GM18951 (cell line): Measurements from ENCODE around the gene MAP4K3.
"Not testable (repeated sequence)": the region's sequence is repeated elsewhere in the genome, so short reads cannot be mapped to it uniquely, and the experiment has no call there.

Experiments
- POLR2A ChIP-seq: IDR thresholded peaks from 4 replicates; pipeline ENCODE4 v1.6.1; 2011; ENCODE audit warnings: mild to moderate bottlenecking; ENCODE audit not compliant: insufficient read length, insufficient read depth; ENCODE audit errors: extremely low read depth
- in situ Hi-C: fragments of 300-500 bp; cut with MboI; formaldehyde crosslinking; loops from one replicate; pipeline ENCODE4 v1.12.0; 2022; ENCODE audit warnings: low sequenced_read_pairs, mixed read lengths, inconsistent platforms; ENCODE audit not compliant: unreplicated experiment

The MAP4K3 gene

DNA sequence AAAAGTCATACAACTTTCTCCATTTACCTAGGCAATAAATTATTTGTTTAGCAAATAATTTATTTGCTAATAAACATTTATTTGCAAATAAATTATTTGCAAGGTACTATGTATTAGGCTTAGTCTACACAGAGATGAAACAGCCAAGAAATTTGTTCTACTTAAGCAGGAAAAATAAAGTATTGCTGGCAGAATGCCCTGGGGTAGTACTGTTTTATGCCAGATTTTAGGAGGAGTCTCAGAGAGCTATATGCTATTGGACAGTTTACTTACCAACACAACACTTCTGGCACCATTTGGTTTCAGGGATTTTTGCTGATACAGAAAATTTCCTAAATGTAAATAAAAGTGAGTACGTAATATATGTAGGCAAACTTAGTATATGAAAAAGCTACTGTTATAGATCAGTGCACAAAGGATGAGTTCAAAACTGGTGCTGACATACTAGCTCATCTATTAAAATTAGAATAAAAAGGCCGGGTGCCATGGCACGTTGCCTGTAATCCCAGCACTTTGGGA, 170.1 kb downstream of the MAP4K3 start:
- no peak for TF ChIP-seq POLR2A

GRCh38 chr2:39266139-39266805, 170.8 kb downstream of the MAP4K3 start:
- in situ Hi-C loops: no loop called here
- TF ChIP-seq POLR2A: no peak

More for the DNA sequence above, 170.1 kb downstream of the MAP4K3 start:
- in situ Hi-C loops: no loop called here

DNA sequence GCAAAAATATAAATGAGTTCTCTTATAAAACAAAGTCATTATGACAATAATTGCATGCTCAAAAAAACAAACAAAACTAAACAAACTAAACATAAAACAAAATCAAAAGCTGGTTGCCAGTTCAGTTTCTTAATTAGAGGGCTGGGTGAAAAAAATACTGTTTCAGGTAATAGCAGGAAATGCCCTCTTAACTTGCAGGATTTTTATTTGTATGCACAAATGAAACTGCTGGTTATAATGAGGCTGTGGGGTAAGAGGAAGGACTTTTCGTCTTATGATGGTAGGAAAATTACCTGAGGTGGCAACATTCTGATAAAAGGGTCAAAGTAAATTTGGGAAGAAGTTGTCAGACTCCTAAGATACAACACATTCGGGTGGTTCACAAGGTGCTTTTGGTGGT, 171.8 kb downstream of the MAP4K3 start:
- in situ Hi-C loops: no loop called here
- TF ChIP-seq POLR2A: no peak

- in situ Hi-C loops: no loop called here
These were observed 172.4 kb downstream of the MAP4K3 start for GRCh38 chr2:39264733-39265132.

GRCh38 chr2:39260087-39260486, 177.0 kb downstream of the MAP4K3 start:
- in situ Hi-C loops: no loop called here
- TF ChIP-seq POLR2A: no peak

More at GRCh38 chr2:39264733-39265132, 172.4 kb downstream of the MAP4K3 start:
- no peak for TF ChIP-seq POLR2A

DNA sequence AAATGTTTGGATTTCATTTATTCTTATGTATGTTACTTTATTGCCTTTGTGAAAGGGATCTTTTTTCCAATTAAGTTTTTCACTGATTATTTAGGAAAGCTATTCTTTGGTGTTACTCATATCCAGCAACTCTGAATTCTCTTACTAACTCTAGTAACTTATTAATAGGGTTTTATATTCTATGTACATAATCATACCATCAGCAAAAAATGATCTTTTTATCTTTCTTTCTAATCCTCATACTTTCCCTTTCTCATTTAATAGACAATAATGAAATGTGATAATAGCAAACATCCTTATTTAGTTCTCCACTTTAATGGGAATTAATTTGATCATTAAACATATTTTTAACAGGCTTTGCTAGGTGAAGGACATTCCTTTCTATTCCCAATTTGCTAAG, 181.0 kb downstream of the MAP4K3 start:
- TF ChIP-seq POLR2A: no peak
- in situ Hi-C loops: no loop called here

GRCh38 chr2:39252888-39253518, 184.1 kb downstream of the MAP4K3 start:
- TF ChIP-seq POLR2A: no peak
- in situ Hi-C loops: no loop called here

DNA sequence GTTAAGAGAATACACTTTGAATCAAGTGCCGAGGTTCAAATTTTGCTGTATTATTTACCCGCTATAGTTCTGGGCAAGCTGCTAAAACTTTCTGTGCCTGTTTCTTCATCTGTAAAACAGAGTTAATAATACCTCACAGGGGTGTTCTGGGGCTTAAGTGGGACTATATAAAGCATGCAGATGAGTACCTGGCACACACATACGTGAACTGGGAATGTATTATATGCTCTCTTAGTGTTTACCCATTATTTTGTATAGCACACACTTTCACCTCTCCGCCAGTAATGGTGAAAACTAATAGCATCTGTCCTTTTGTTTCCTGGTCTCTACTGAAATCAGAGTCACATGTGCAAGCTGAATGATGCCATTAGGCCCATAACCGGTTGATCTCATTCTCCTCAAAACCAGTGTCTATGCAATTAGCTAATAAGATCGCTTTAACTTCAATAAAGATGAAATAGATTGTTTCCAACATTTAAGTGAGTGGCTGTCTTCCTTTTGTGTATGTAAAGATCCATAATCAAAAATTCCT, 189.5 kb downstream of the MAP4K3 start:
- in situ Hi-C loops: no loop called here
- no peak for TF ChIP-seq POLR2A

GRCh38 chr2:39246382-39246980, 190.6 kb downstream of the MAP4K3 start:
- in situ Hi-C loops: no loop called here
- no peak for TF ChIP-seq POLR2A

DNA sequence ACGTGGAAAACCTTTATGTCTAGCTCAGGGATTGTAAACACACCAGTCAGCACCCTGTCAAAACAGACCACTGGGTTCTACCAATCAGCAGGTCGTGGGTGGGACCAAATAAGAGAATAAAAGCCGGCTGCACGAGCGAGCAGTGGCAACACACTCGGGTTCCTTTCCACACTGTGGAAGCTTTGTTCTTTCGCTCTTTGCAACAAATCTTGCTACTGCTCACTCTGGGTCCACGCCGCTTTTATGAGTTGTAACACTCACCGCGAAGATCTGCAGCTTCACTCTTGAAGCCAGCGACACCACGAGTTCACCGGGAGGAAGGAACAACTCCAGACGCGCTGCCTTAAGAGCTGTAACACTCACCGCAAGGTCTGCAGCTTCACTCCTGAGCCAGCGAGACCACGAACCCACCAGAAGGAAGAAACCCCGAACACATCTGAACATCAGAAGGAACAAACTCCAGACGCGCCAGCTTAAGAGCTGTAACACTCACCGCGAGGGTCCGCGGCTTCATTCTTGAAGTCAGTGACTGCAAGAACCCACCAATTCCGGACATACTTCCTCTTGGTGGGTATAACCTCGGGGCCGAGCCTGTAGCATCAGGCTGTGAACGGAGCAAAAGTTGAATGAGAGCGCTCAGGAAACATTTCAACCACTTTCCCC, 192.0 kb downstream of the MAP4K3 start:
- in situ Hi-C loops: not testable (repeated sequence)

DNA sequence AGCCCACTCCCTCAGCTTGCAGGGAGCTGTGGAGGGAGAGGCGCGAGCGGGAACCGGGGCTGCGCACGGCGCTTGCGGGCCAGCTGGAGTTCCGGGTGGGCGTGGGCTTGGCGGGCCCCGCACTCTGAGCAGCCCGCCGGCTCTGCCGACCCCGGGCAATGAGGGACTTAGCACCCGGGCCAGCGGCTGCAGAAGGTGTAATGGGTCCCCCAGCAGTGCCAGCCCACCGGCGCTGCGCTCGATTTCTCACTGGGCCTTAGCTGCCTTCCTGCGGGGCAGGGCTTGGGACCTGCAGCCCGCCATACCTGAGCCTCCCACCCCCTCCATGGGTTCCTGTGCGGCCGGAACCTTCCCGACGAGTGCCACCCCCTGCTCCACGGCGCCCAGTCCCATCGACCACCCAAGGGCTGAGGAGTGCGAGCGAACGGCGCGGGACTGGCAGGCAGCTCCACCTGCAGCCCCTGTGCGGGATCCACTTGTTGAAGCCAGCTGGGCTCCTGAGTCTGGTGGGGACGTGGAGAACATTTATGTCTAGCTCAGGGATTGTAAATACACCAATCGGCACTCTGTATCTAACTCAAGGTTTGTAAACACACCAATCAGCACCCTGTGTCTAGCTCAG, 192.7 kb downstream of the MAP4K3 start:
- in situ Hi-C loops: not testable (repeated sequence)

- in situ Hi-C loops: no loop called here
- no peak for TF ChIP-seq POLR2A
These were observed 193.5 kb downstream of the MAP4K3 start, which contains the start of gene CDKL4 for GRCh38 chr2:39243469-39244123. Gene CDKL4, minus strand, starts transcription at chr2:39243970.

GRCh38 chr2:39241588-39241987, 195.5 kb downstream of the MAP4K3 start:
- no peak for TF ChIP-seq POLR2A
- in situ Hi-C loops: no loop called here

GRCh38 chr2:39240758-39241157, 196.3 kb downstream of the MAP4K3 start:
- TF ChIP-seq POLR2A: no peak
- in situ Hi-C loops: no loop called here
